Suprapubic skin (tissue), 3 donors: ENCODE measurements around the gene FAM193A.

Experiments
- CTCF ChIP-seq, 2 donors: fragments of 200-600 bp in 1 of 2; fragments of 450-650 bp in 1 of 2; sonication (generic) in 1 of 2; IDR thresholded peaks; one replicate each; pipeline ENCODE4 v1.5.1; 2016 to 2019; ENCODE audit warnings: antibody characterized with exemption in 2 of 2, mild to moderate bottlenecking in 1 of 2, moderate library complexity in 1 of 2
- EP300 ChIP-seq: sonication (generic); formaldehyde crosslinking; IDR thresholded peaks from one replicate; pipeline ENCODE4 v1.6.1; 2017; ENCODE audit warnings: antibody characterized with exemption
- POLR2A ChIP-seq, 2 donors: fragments of 450-650 bp; IDR thresholded peaks; one replicate each; pipeline ENCODE4 v1.6.1; 2017; ENCODE audit warnings: antibody characterized with exemption in 2 of 2, mild to moderate bottlenecking in 2 of 2, moderate library complexity in 2 of 2

GRCh38 chr4:2587213-2587823 is 50.9 kb downstream of the FAM193A start:
- no peak for TF ChIP-seq CTCF (IDR thresholded peaks at IDR 0.05)
- no peak for TF ChIP-seq EP300
- no peak for TF ChIP-seq POLR2A (IDR thresholded peaks at IDR 0.05)
